AG09319 (cell line): ENCODE results near the gene ASB16.

Source experiments
- DNase-seq: peaks from one replicate; pipeline ENCODE4 v3.0.0-alpha.2; 2010; ENCODE audit warnings: low read depth; ENCODE audit errors: extremely low read depth
- TF ChIP-seq, protein P1 (sequence below): IDR thresholded peaks from 2 replicates; pipeline ENCODE4 v1.5.1; 2011; ENCODE audit warnings: low read depth, mild to moderate bottlenecking, inconsistent platforms, low read length, moderate library complexity

The ASB16 gene

DNA sequence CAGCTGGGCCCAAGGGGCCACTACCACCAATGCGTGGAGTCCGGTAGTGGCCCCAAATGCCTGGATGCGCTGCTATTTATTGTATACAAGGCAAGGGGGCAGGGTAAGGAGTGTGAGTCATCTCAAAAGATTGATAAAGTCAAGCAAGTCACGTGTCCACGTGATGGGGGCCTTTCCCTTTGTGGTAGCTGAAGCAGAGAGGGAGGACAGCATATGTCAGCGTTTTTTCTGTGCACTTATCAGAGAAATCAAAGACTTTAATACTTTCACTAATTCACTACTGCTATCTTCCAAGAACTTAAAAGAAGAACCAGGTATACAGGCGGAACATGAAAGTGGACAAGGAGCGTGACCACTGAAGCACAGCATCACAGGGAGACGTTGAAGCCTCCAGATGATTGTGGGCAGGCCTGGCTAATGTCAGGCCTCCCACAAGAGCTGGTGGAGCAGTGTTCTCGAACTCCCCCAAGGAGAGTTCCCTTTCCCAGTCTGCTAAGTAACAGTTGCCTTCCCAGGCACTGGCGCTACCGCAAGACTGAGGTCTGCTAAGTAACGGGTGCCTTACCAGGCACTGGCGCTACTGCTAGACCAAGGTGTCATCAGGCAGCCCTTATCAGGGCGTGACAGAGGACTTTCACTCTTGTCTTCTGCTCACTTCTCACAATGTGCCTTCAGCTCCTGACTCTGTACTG, 10.8 kb upstream of the ASB16 start:
- TF ChIP-seq, protein P1, sequence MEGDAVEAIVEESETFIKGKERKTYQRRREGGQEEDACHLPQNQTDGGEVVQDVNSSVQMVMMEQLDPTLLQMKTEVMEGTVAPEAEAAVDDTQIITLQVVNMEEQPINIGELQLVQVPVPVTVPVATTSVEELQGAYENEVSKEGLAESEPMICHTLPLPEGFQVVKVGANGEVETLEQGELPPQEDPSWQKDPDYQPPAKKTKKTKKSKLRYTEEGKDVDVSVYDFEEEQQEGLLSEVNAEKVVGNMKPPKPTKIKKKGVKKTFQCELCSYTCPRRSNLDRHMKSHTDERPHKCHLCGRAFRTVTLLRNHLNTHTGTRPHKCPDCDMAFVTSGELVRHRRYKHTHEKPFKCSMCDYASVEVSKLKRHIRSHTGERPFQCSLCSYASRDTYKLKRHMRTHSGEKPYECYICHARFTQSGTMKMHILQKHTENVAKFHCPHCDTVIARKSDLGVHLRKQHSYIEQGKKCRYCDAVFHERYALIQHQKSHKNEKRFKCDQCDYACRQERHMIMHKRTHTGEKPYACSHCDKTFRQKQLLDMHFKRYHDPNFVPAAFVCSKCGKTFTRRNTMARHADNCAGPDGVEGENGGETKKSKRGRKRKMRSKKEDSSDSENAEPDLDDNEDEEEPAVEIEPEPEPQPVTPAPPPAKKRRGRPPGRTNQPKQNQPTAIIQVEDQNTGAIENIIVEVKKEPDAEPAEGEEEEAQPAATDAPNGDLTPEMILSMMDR = no peak
- DNase-seq = no peak

DNA sequence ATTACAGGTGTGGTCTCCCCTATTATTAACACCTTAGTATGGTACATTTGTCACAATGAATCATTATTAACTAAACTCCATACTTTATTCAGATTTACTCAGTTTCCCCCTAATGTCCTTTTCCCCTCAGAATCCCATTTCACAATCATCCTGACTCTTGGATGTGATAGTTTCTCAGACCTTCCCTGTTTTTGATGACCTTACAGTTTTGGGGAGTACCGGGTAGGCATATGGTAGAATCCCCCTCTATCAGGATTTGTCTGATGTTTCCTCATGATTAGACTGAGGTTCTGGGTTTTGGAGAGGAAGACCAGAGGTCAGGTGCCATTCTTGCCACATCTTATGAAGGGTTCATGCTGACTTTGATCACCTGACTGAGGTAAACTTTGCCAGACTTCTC, 6.0 kb upstream of the ASB16 start:
- no peak for DNase-seq
- TF ChIP-seq, protein P1 = no peak

DNA sequence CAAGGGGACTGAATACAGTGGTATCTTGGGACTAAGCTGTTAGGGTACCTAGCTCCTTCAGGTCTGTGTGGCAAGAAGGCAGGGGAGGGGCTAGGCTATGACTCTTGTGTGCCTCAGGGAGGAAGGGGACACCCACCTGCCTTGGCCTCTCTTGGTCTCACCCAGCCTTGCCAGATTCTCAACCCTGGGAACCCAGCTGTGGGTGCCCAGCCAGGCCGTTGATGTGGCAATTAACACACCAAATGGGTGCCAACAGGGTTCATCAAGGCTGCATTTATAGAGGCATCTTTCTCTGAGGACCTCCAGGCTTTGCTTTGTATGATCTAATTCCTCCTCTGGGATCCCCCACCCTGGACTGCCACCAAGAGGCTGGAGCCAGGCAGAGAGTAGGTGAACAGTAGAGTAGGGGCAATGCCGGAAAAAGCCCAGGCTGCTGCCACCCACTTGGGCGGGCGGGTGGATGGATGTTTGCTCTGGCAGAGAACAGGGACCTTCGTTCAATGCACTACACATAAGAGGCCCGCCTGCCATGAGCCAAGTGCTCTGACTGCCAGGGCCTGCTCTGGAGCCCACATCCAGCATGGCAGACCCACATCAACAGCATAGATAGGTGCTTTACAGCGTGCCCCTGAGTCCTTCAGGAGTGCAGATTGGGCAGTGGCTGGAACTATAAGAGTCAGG, 3.2 kb upstream of the ASB16 start:
- DNase-seq = no peak

DNA sequence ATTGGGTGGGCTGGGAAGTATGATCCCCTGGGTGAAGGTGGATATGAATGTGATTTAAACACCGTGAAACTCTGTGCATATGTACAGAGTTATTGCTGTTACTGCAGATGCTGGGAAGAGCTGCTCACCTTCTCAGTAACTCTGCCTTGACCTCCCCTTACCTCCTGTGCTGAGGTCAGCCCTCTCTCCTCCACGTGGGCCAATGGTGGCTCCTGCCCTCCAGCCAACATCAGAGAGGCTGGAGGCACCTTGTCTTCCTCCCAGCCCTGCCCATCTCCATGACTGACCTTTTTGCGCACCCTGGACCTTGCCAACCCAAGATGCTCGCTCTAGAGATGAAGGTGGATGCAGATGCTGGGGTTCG, 387 bp upstream of the ASB16 start:
- TF ChIP-seq, protein P1 = no peak

More for the DNA sequence above, 3.2 kb upstream of the ASB16 start:
- TF ChIP-seq, protein P1 = no peak

GRCh38 chr17:44171931-44172455, 1.5 kb downstream of the ASB16 start:
- DNase-seq = no peak
- TF ChIP-seq, protein P1 = no peak

More for the DNA sequence above, 387 bp upstream of the ASB16 start:
- DNase-seq = no peak

DNA sequence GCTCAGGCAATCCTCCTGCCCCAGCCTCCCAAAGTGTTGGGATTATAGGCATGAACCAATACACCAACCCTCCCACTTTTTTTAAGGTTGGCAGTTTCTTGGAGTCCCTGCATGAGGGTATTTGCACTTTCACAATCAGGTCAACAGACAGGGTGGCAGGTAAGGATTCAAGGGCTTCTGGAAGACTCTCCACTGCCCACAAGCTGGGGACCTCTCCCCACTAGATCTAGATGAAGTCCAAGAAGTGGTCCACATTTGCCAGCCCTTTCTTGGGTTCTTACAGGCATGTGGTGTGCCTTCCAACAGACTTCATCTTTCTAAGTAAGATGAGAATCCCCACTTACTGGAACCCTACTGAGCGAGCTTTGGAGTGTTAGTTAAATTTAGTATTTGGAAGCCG, 3.9 kb downstream of the ASB16 start:
- TF ChIP-seq, protein P1 = no peak
- DNase-seq = no peak

- no peak for DNase-seq
- TF ChIP-seq, protein P1 = no peak
Observed at GRCh38 chr17:44176257-44176656, 5.8 kb downstream of the ASB16 start.
